ENCODE measurements around the gene OR10G4. TPM values are rescaled to one million over a fixed set of nuclear protein-coding genes. Genes with fewer than 3 reads are reported as not detected.

The OR10G4 gene
- total RNA-seq, 1 experiment from 2014 or later, result not detected

GRCh38 chr11:124043420-124043819 lies 30.6 kb downstream of the OR10G4 start:
- H3K36me3 ChIP-seq (ENCODE audit: low read depth), result no peaks in the 10 kb centered on the region
- BruUV-seq (replicated peaks), result no TSS peak
- no peak overlapping the region for H3K27ac ChIP-seq
- H3K9me3 ChIP-seq (ENCODE audit: insufficient read depth, low read depth), result no peaks in the 10 kb centered on the region
- POLR2A ChIA-PET (ENCODE audit: unreplicated experiment), result interaction anchor here (0.6 kb wide), 1 partner anchor 189 kb away, joined by 3 read pairs; no protein-coding TSS in a partner anchor
- H3K4me3 ChIP-seq, result no peak overlapping the region
- no peak for DNase-seq
- H3K4me1 ChIP-seq (replicated peaks; ENCODE audit: insufficient read depth), result no peaks in the 10 kb centered on the region
- TF ChIP-seq EZH2 (IDR thresholded peaks at IDR 0.05; ENCODE audit: low read depth), result no peak
- TF ChIP-seq, protein P1, sequence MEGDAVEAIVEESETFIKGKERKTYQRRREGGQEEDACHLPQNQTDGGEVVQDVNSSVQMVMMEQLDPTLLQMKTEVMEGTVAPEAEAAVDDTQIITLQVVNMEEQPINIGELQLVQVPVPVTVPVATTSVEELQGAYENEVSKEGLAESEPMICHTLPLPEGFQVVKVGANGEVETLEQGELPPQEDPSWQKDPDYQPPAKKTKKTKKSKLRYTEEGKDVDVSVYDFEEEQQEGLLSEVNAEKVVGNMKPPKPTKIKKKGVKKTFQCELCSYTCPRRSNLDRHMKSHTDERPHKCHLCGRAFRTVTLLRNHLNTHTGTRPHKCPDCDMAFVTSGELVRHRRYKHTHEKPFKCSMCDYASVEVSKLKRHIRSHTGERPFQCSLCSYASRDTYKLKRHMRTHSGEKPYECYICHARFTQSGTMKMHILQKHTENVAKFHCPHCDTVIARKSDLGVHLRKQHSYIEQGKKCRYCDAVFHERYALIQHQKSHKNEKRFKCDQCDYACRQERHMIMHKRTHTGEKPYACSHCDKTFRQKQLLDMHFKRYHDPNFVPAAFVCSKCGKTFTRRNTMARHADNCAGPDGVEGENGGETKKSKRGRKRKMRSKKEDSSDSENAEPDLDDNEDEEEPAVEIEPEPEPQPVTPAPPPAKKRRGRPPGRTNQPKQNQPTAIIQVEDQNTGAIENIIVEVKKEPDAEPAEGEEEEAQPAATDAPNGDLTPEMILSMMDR (conservative IDR thresholded peaks at IDR 0.05), result no peak
- no peaks in the 10 kb centered on the region for H3K79me2 ChIP-seq (ENCODE audit: low read depth)
- H3K4me2 ChIP-seq, result no peak overlapping the region
- no peaks in the 10 kb centered on the region for H3F3A ChIP-seq (ENCODE audit: insufficient read depth, low read depth)
- H3K9me2 ChIP-seq (ENCODE audit: insufficient read depth), result no peaks in the 10 kb centered on the region
- CTCF ChIA-PET, result no interaction called here
- H2AFZ ChIP-seq, result no peak overlapping the region
- peaks cover 13% of the 10 kb centered on the region; the same call in 1 of the 2 replicates for H3K27me3 ChIP-seq (ENCODE audit: insufficient read depth, low read depth)
- intact Hi-C loops (cut with micrococcal nuclease; ENCODE audit: unreplicated experiment), result no loop called here
- no peaks in the 10 kb centered on the region for H4K20me1 ChIP-seq (ENCODE audit: insufficient read depth)

- no peaks in the 10 kb centered on the region for H3K36me3 ChIP-seq (ENCODE audit: low read depth)
- DNase-seq, result no peak
- peaks cover 7% of the 10 kb centered on the region; the same call in 1 of the 2 replicates for H3K27me3 ChIP-seq (ENCODE audit: insufficient read depth, low read depth)
- CTCF ChIA-PET, result no interaction called here
- intact Hi-C loops (cut with micrococcal nuclease; ENCODE audit: unreplicated experiment), result no loop called here
- H2AFZ ChIP-seq, result no peak overlapping the region
- POLR2A ChIA-PET (ENCODE audit: unreplicated experiment), result no interaction called here
- no peaks in the 10 kb centered on the region for H3K4me1 ChIP-seq (replicated peaks; ENCODE audit: insufficient read depth)
- no peaks in the 10 kb centered on the region for H4K20me1 ChIP-seq (ENCODE audit: insufficient read depth)
- H3F3A ChIP-seq (ENCODE audit: insufficient read depth, low read depth), result no peaks in the 10 kb centered on the region
- BruUV-seq (replicated peaks), result no TSS peak
- H3K79me2 ChIP-seq (ENCODE audit: low read depth), result no peaks in the 10 kb centered on the region
- no peaks in the 10 kb centered on the region for H3K9me3 ChIP-seq (ENCODE audit: insufficient read depth, low read depth)
- H3K4me3 ChIP-seq, result no peak overlapping the region
- no peak overlapping the region for H3K4me2 ChIP-seq
- TF ChIP-seq, protein P1 (conservative IDR thresholded peaks at IDR 0.05), result no peak
- TF ChIP-seq EZH2 (IDR thresholded peaks at IDR 0.05; ENCODE audit: low read depth), result no peak
- no peak overlapping the region for H3K27ac ChIP-seq
- no peaks in the 10 kb centered on the region for H3K9me2 ChIP-seq (ENCODE audit: insufficient read depth)
Observed at GRCh38 chr11:124050748-124051147, 38.0 kb downstream of the OR10G4 start.

- H3K27ac ChIP-seq, result no peak overlapping the region
- no peak overlapping the region for H3K4me2 ChIP-seq
- no peaks in the 10 kb centered on the region for H3K36me3 ChIP-seq (ENCODE audit: low read depth)
- H3K4me1 ChIP-seq (replicated peaks; ENCODE audit: insufficient read depth), result no peaks in the 10 kb centered on the region
- no peaks in the 10 kb centered on the region for H3F3A ChIP-seq (ENCODE audit: insufficient read depth, low read depth)
- no peak for DNase-seq
- no peaks in the 10 kb centered on the region for H3K79me2 ChIP-seq (ENCODE audit: low read depth)
- H3K9me3 ChIP-seq (ENCODE audit: insufficient read depth, low read depth), result no peaks in the 10 kb centered on the region
- H2AFZ ChIP-seq, result no peak overlapping the region
- H3K27me3 ChIP-seq (ENCODE audit: insufficient read depth, low read depth), result peaks cover 7% of the 10 kb centered on the region; the same call in 1 of the 2 replicates
- H3K4me3 ChIP-seq, result no peak overlapping the region
- POLR2A ChIA-PET (ENCODE audit: unreplicated experiment), result no interaction called here
- intact Hi-C loops (cut with micrococcal nuclease; ENCODE audit: unreplicated experiment), result no loop called here
- no TSS peak for BruUV-seq (replicated peaks)
- no peaks in the 10 kb centered on the region for H4K20me1 ChIP-seq (ENCODE audit: insufficient read depth)
- CTCF ChIA-PET, result no interaction called here
- no peak for TF ChIP-seq EZH2 (IDR thresholded peaks at IDR 0.05; ENCODE audit: low read depth)
- TF ChIP-seq, protein P1 (conservative IDR thresholded peaks at IDR 0.05), result no peak
- no peaks in the 10 kb centered on the region for H3K9me2 ChIP-seq (ENCODE audit: insufficient read depth)
Observed at GRCh38 chr11:124052966-124053365, 40.2 kb downstream of the OR10G4 start.

Other genes starting within 250 kb of the OR10G4 start
- gene OR6M1, start 206.6 kb upstream of the OR10G4 start, total RNA-seq (2021), result not detected in 2 replicates
- gene TMEM225, start 127.3 kb upstream of the OR10G4 start, total RNA-seq (2021), result not detected in 2 replicates
- gene OR8D4, start 110.8 kb upstream of the OR10G4 start, total RNA-seq (2021), result not detected in 2 replicates
- not detected in 2 replicates for gene OR4D5, start 73.4 kb upstream of the OR10G4 start, total RNA-seq (2021)
- gene OR6T1, start 69.2 kb upstream of the OR10G4 start, total RNA-seq (2021), result not detected in 2 replicates
- gene OR10S1, start 35.2 kb upstream of the OR10G4 start, total RNA-seq (2021), result not detected in 2 replicates
- gene OR10G6, start 17.8 kb upstream of the OR10G4 start, total RNA-seq (2021), result not detected in 2 replicates
- gene OR10G9, start 10.0 kb downstream of the OR10G4 start, total RNA-seq (2021), result not detected in 2 replicates
- gene OR10G8, start 13.8 kb downstream of the OR10G4 start, total RNA-seq (2021), result not detected in 2 replicates
- not detected in 2 replicates for gene OR10G7, start 28.3 kb downstream of the OR10G4 start, total RNA-seq (2021)
- gene VWA5A, start 102.5 kb downstream of the OR10G4 start, total RNA-seq (2021), result 1.9 and 2.7 TPM in 2 replicates
- gene OR10D3, start 170.3 kb downstream of the OR10G4 start, total RNA-seq (2021), result not detected in 2 replicates
- not detected in 2 replicates for gene OR8G1, start 228.1 kb downstream of the OR10G4 start, total RNA-seq (2021)
- gene OR8G5, start 243.4 kb downstream of the OR10G4 start, total RNA-seq (2021), result not detected in 2 replicates